Activated B cell treated with CpG ODN at 0.5 μM for 24 hours (primary cell): ENCODE data around the gene TAGLN3. TPM values are rescaled to one million over a fixed set of nuclear protein-coding genes. Genes with fewer than 3 reads are reported as not detected.

ENCODE experiments used
- ATAC-seq: fragments of 200-7000 bp; cut with Tn5 transposase; one replicate; pipeline ENCODE4 v1.10.0; 2021; ENCODE audit warnings: low read depth, mild to moderate bottlenecking, moderate library complexity
- CTCF ChIA-PET: fragments of 350-600 bp; sonication (Branson Sonifier 250); formaldehyde crosslinking; loops from one replicate; lab custom pipeline; 2021; ENCODE audit warnings: antibody characterized with exemption; lab: Charles Lee
- POLR2A ChIA-PET: fragments of 350-600 bp; sonication (Branson Sonifier 250); formaldehyde crosslinking; loops from one replicate; lab custom pipeline; 2021; ENCODE audit warnings: antibody characterized with exemption; lab: Charles Lee
- DNase-seq: peaks from one replicate; pipeline ENCODE4 v3.0.0; 2022
- H3K27ac Mint-ChIP-seq: one replicate; pipeline ENCODE4 v1.8.0; 2020; ENCODE audit warnings: mixed read lengths
- H3K27me3 Mint-ChIP-seq: one replicate; pipeline ENCODE4 v1.8.0; 2021; ENCODE audit warnings: mixed read lengths
- H3K36me3 Mint-ChIP-seq: one replicate; pipeline ENCODE4 v1.8.0; 2021; ENCODE audit warnings: low read depth, mixed read lengths
- H3K4me1 Mint-ChIP-seq: one replicate; pipeline ENCODE4 v1.8.0; 2021; ENCODE audit warnings: mixed read lengths
- H3K4me3 Mint-ChIP-seq: one replicate; pipeline ENCODE4 v1.8.0; 2020; ENCODE audit warnings: mild to moderate bottlenecking, mixed read lengths
- H3K9me3 Mint-ChIP-seq: one replicate; pipeline ENCODE4 v1.8.0; 2020; ENCODE audit warnings: mixed read lengths
- CTCF ChIP-seq: fragments of 200-600 bp; IDR thresholded peaks from one replicate; pipeline ENCODE4 v1.8.0; 2022; ENCODE audit warnings: antibody characterized with exemption, mild to moderate bottlenecking
- intact Hi-C: fragments of 100-400 bp; cut with micrococcal nuclease; formaldehyde crosslinking; loops from one replicate; pipeline ENCODE4 v1.15.1; 2024
- total RNA-seq: library from RNA; stranded (reverse); gene quantifications from 2 replicates; pipeline ENCODE4 v1.2.3, GENCODE V29; 2022

TAGLN3 gene
- total RNA-seq, 1 donor from 2014 or later = not detected

- Mint-ChIP-seq H3K4me1 (peaks cover 7% of the 10 kb centered on the region), H3K4me3 (no peak overlapping the region), H3K36me3 (no peaks in the 10 kb centered on the region), H3K27ac (no peak overlapping the region), H3K9me3 (no peaks in the 10 kb centered on the region), H3K27me3 (no peaks in the 10 kb centered on the region)
- DNase-seq (no peak), ATAC-seq (peak; percentile 46)
- intact Hi-C loops = no loop called here
- no peak for TF ChIP-seq CTCF
- CTCF ChIA-PET = interaction anchor here (1.1 to 3.2 kb wide), 4 partner anchors 25 to 322 kb away, joined by 3 to 8 read pairs (median 5); no protein-coding TSS in a partner anchor
- POLR2A ChIA-PET = interaction anchor here (0.7 kb wide), 1 partner anchor 362 kb away, joined by 3 read pairs; no protein-coding TSS in a partner anchor
These were observed 40.1 kb downstream of the TAGLN3 start for GRCh38 chr3:112038863-112039262.

DNA sequence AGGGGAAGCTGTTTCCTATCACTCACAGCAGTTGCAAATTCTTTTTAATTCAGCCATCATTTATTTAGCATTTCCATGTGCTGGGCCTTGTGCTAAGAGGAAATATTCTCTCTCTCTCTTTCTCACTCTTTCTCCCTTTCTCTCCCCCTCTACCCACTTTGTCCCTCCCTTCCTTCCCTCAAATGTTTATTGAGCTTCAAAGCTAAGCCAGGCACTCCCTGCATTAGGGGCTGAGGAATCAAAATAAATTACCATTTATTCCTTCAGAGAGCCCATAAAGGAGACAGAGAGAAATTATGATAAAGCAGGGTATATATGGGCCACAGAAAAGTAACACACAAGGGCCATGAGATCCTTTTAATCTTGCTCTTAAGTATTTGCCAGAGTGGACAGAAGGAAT, 42.6 kb downstream of the TAGLN3 start:
- Mint-ChIP-seq H3K4me1 (peaks cover 7% of the 10 kb centered on the region), H3K36me3 (no peaks in the 10 kb centered on the region), H3K4me3 (no peak overlapping the region), H3K27ac (no peak overlapping the region), H3K27me3 (no peaks in the 10 kb centered on the region), H3K9me3 (no peaks in the 10 kb centered on the region)
- no peak for TF ChIP-seq CTCF
- no peak for DNase-seq
- CTCF ChIA-PET = interaction anchor here (1.8 to 3.2 kb wide), 2 partner anchors 52 to 324 kb away, joined by 4 to 8 read pairs; no protein-coding TSS in a partner anchor
- POLR2A ChIA-PET = no interaction called here
- no peak for ATAC-seq
- intact Hi-C loops = no loop called here

- ATAC-seq (no peak), DNase-seq (no peak)
- Mint-ChIP-seq H3K4me1 (peaks cover 7% of the 10 kb centered on the region), H3K36me3 (no peaks in the 10 kb centered on the region), H3K27ac (no peak overlapping the region), H3K4me3 (no peak overlapping the region), H3K9me3 (no peaks in the 10 kb centered on the region), H3K27me3 (no peaks in the 10 kb centered on the region)
- no peak for TF ChIP-seq CTCF
- ChIA-PET CTCF (interaction anchor here (0.6 to 2.9 kb wide), 9 partner anchors 10 to 1728 kb away, joined by 3 to 15 read pairs (median 3); no protein-coding TSS in a partner anchor), POLR2A (no interaction called here)
- intact Hi-C loops = loop anchor here (1.0 to 2.0 kb wide), 4 partner anchors 26 to 374 kb away; no protein-coding TSS in a partner anchor
These were observed 44.1 kb downstream of the TAGLN3 start for GRCh38 chr3:112042842-112043280.

GRCh38 chr3:112043621-112044201, 45.0 kb downstream of the TAGLN3 start:
- Mint-ChIP-seq H3K27me3 (no peaks in the 10 kb centered on the region), H3K36me3 (no peaks in the 10 kb centered on the region), H3K4me3 (no peak overlapping the region), H3K4me1 (peaks cover 6% of the 10 kb centered on the region), H3K27ac (no peak overlapping the region), H3K9me3 (no peaks in the 10 kb centered on the region)
- ChIA-PET POLR2A (no interaction called here), CTCF (interaction anchor here (0.6 to 2.9 kb wide), 12 partner anchors 9 to 1729 kb away, joined by 3 to 15 read pairs (median 4); no protein-coding TSS in a partner anchor)
- ATAC-seq (peak; percentile 92), DNase-seq (no peak)
- peak; percentile 95 for TF ChIP-seq CTCF
- intact Hi-C loops = loop anchor here (1.0 to 2.0 kb wide), 4 partner anchors 27 to 375 kb away; no protein-coding TSS in a partner anchor

DNA sequence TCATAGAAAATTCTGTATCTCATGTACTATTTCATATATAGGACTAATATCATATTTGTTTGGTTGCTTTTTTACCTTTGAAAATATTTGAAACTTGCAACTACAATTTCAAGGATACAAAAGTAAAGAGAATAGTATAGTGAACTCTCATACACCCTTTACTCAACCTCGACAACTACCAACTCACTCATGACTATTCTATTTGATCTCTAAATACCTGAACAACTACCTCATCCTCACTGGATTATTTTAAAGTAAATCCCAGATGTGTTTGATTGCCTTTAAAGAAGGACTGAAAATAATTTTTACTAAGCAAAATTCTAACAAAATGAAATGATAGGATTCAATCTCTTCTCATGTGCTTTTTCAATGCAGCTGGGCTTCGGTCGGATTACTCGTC, 47.9 kb downstream of the TAGLN3 start:
- Mint-ChIP-seq H3K4me3 (no peak overlapping the region), H3K9me3 (no peaks in the 10 kb centered on the region), H3K4me1 (no peaks in the 10 kb centered on the region), H3K27ac (no peak overlapping the region), H3K27me3 (peaks cover 4% of the 10 kb centered on the region), H3K36me3 (no peaks in the 10 kb centered on the region)
- intact Hi-C loops = no loop called here
- no peak for DNase-seq
- CTCF ChIA-PET = no interaction called here
- no peak for TF ChIP-seq CTCF
- ATAC-seq = no peak
- POLR2A ChIA-PET = no interaction called here
